IPS DF 6.9 (cell line): ENCODE results near the gene PNCK.

Experiments used
- DNase-seq: peaks from one replicate; pipeline ENCODE4 v3.0.0-alpha.2; 2013; ENCODE audit warnings: low read depth, low spot score
- H3K27ac ChIP-seq: one replicate; pipeline ENCODE4 v1.5.1; 2013; ENCODE audit warnings: low read length, control low read depth
- H3K27me3 ChIP-seq: 2 replicates; pipeline ENCODE4 v1.6.1; 2013; ENCODE audit warnings: mild to moderate bottlenecking, low read length; ENCODE audit not compliant: control insufficient read depth, insufficient read depth
- H3K36me3 ChIP-seq: 2 replicates; pipeline ENCODE4 v1.6.1; 2013; ENCODE audit warnings: low read length; ENCODE audit not compliant: control insufficient read depth, insufficient read depth
- H3K4me1 ChIP-seq: 2 replicates; pipeline ENCODE4 v1.6.1; 2013; ENCODE audit warnings: low read length; ENCODE audit not compliant: control insufficient read depth, insufficient read depth
- H3K4me3 ChIP-seq: 2 replicates; pipeline ENCODE4 v1.5.1; 2013; ENCODE audit warnings: mild to moderate bottlenecking, low read length
- H3K9me3 ChIP-seq: 2 replicates; pipeline ENCODE4 v1.6.1; 2013; ENCODE audit warnings: low read length, inconsistent platforms; ENCODE audit not compliant: control insufficient read depth, insufficient read depth
- WGBS: extraction: QIAGEN DNeasy Blood & Tissue Kit; methylation state at CpG from one replicate; pipeline ENCODE4 v1.1.7; 2013; ENCODE audit warnings: mixed read lengths, missing lambda C conversion rate; ENCODE audit not compliant: insufficient read length, insufficient coverage; 5-methylcytosine and 5-hydroxymethylcytosine counted together

The PNCK gene

DNA sequence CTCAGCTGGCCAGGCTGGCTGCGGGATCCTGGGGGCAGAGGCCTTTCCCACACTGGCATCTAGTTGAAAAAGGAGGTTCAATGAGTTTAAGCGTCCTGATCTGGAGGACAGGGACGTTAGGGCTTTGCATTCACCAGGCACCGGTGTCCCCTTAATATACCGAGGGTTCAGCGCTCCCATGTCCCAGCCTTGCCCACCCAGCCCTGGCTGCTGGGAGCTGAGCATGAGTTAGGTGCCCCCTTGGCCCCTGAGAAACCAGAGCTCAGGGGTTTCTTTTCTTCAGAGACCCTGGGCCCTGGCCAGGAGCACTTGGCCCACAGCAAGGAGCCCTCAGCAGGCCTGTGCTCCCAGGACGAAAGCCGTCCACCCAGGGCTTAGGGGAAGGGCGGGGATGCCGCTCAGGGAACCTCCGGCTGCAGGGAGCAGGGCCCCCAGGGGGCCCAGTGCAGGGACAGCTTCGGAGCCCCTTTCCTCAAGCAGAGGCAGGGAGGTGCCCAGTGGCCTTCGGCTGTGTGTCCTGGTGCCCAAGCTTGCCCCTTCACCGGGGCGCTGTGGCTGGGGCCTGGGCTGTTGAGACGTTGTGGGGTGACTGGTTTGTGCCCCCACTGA lies 47.5 kb downstream of the PNCK start:
- Histone ChIP-seq H3K4me3 (no peak overlapping the region), H3K27ac (no peak overlapping the region), H3K4me1 (no peaks in the 10 kb centered on the region; the same call in 1 of the 2 replicates), H3K27me3 (no peaks in the 10 kb centered on the region), H3K36me3 (no peaks in the 10 kb centered on the region), H3K9me3 (no peaks in the 10 kb centered on the region)
- WGBS: no CpG with 5 or more reads among the region's 16 CpGs
- DNase-seq: no peak

DNA sequence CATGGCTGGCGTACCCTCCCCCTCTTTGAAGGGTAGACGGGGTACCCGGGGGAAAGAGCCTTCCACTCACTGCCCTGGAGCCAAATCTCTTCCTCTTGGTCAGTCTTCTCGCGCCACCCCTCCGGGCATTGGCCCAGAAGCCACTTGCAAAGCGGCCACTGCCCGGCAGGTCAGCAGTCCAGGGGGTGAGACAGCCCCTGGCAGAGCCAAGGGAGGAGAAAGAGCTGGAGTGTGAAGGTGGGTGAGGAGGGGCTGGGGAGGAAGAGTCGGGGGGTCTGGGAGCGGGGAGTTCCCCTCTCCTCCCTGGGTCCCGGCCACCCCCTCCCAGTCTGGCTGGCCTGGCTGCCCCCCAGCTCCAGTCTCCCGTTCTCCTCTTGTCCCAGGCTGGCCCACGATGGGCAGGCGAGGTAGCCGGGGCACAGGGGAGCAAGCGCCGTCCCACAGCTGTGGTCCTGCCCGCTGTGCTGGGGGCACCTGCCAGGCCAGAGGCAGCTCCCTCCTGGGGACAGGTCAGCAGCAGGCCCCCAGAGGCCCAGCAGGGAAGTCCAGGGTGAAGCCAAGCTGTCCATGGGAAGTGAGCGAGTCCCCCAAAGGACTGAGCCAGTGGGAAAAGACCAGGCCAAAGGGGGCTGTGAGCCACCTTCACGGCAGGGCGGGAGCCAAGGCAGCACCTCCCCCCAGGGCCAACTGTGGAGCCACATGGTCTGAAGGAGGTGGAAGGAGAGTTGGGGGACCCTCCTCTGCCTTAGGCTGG lies 48.2 kb downstream of the PNCK start:
- no peak for DNase-seq
- no peaks in the 10 kb centered on the region for H3K27me3 ChIP-seq
- no CpG with 5 or more reads among the region's 21 CpGs for WGBS
- no peak overlapping the region for H3K4me3 ChIP-seq
- no peaks in the 10 kb centered on the region for H3K9me3 ChIP-seq
- no peaks in the 10 kb centered on the region for H3K36me3 ChIP-seq
- no peaks in the 10 kb centered on the region; the same call in 1 of the 2 replicates for H3K4me1 ChIP-seq
- no peak overlapping the region for H3K27ac ChIP-seq

DNA sequence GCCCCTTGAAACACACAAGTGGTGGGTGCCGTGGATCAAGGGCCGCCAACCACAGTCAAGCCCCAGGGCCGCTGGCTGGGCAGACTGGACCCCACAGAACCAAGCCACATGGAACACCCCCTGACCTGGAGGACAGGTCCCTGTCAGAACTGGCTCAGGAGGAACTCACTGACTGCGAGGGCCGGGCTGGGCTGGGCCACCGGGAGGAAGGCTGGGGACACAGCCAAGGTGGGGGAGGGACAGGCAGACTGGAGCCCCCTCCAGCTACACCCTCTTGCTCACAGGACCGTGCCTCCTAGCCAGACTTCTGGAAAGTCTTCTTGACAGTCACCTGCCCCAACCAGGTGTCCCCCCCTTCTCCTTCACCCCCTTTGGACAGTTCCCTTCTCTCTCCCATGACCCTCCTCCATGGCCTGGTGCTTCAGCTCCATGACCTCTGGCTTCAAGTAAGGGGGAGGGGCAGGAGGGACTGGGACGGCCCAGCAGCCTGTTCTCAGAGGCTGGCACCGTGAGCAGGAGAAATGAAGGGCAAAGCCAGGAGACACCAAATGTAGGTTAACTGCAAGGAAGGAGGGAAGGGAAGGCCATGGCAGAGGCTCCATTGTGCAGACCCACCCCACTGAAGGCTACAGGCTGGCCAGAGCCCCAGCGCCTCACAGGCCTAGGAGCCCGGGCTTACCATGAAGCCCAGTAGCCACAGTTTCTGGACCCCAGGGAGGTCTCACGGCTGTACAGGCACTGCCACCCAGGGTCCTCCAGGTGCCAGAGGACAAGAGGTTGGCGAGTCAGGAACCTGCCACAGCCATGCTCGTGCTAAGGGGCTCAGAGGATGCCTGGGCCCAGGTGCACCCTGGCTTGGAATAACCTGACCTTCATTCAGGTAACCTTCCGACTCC lies 49.2 kb downstream of the PNCK start:
- DNase-seq: no peak
- H3K4me1 ChIP-seq: no peaks in the 10 kb centered on the region; the same call in 1 of the 2 replicates
- H3K4me3 ChIP-seq: no peak overlapping the region
- no peaks in the 10 kb centered on the region for H3K9me3 ChIP-seq
- no CpG with 5 or more reads among the region's 15 CpGs for WGBS
- no peak overlapping the region for H3K27ac ChIP-seq
- H3K36me3 ChIP-seq: no peaks in the 10 kb centered on the region
- no peaks in the 10 kb centered on the region for H3K27me3 ChIP-seq

DNA sequence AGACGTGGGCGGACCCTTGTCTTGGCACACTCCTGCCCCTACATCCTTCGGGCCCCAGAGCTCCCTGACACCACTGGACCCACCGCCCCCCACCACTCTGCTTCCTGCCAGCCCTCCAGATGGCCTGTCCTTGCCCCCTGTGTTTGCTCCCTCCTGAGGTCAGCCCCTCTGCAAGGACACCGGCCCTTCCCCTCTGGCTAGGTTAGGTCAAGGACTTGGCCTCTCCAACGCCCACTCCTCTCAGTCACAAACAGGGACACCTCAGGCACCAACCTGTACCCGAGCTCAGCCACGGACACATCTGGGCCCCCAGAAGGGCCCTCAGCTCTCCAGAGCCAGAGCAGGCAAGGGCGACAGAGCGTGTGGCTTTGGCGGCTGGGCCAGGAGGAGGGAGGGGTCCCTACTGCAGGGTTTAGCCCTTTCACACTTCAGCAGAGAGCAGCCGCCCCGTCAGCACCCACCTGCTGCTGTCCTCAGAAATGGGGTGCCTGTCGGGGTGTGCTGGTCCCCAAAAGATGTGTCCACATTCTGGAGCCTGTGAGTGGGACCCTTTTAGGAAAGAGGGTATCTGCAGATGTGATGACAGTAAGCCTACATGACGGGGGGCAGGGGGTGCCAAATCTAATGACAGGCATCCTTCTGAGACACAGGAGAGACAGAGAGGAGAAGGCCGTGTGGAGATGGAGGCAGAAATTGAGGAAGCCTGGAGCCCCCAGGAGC lies 50.1 kb downstream of the PNCK start:
- no peak for DNase-seq
- Histone ChIP-seq H3K4me3 (no peak overlapping the region), H3K27ac (no peak overlapping the region), H3K4me1 (no peaks in the 10 kb centered on the region; the same call in 1 of the 2 replicates), H3K9me3 (no peaks in the 10 kb centered on the region), H3K36me3 (no peaks in the 10 kb centered on the region), H3K27me3 (no peaks in the 10 kb centered on the region)
- no CpG with 5 or more reads among the region's 16 CpGs for WGBS

DNA sequence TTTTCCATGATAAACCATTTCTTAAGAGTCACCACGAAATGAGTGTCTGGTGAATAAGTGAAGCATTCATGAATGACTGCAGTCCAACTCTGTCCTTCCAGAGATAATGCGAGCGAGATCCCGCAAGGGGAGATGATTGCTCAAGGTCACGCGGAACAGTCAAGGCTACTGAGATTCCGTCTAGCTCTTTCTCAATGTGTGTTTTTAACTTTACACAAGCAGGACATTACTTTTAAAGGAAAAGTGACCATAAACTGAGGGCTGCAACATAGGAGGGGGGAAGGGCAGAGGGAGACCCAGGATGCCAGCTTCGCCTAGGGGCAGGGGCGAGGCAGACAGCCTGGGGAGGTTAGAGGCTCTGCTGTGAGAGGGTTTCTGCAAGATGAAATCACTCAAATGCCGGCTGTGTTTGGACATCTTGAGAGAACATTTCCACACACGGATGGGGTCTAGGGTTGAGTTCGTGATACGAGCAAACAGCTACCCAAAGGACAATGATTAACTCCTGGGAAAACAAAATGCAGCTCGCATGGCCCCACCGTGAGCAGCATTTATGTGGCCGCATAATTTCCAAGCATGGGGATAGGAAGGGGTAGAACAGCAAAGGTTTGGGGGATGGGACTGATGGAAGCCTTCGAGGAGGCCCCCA lies 50.8 kb downstream of the PNCK start:
- no peak for DNase-seq
- WGBS: no CpG with 5 or more reads among the region's 17 CpGs
- H3K27ac ChIP-seq: no peak overlapping the region
- no peaks in the 10 kb centered on the region for H3K27me3 ChIP-seq
- H3K4me3 ChIP-seq: no peak overlapping the region
- no peaks in the 10 kb centered on the region for H3K9me3 ChIP-seq
- H3K36me3 ChIP-seq: no peaks in the 10 kb centered on the region
- H3K4me1 ChIP-seq: no peaks in the 10 kb centered on the region; the same call in 1 of the 2 replicates

DNA sequence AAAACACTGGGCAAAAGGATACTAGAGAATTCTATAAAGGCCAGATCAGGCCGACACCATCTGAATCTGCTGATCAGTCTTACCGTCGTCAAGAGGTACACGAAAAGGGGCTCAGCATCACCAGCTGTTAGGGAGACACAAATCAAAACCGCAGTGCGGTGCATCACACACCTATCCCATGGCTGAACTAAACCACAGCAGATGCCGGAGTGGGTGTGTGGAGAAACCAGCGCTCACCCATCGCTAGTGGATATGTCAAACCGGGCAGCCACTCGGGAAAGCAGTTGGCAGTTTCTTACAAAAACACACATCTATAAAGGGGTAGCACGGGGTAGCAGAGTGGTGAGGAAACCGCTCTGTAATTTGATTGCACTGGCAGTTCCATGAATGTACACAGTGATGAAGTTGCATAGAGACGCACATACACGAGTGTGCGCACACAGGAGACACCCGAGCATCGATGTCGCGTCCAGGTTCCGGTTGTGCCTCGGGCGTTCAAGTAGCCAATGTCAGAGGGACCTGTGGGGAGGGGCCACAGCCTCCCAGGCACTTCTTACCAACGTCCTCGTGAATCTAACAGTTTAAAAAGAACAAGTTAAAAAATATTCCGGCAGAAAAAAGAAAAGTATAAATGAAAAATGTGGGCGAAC lies 51.5 kb downstream of the PNCK start:
- WGBS: no CpG with 5 or more reads among the region's 27 CpGs
- no peak overlapping the region for H3K4me3 ChIP-seq
- no peaks in the 10 kb centered on the region for H3K36me3 ChIP-seq
- no peaks in the 10 kb centered on the region for H3K4me1 ChIP-seq
- H3K27ac ChIP-seq: no peak overlapping the region
- no peaks in the 10 kb centered on the region for H3K9me3 ChIP-seq
- H3K27me3 ChIP-seq: no peaks in the 10 kb centered on the region
- no peak for DNase-seq

DNA sequence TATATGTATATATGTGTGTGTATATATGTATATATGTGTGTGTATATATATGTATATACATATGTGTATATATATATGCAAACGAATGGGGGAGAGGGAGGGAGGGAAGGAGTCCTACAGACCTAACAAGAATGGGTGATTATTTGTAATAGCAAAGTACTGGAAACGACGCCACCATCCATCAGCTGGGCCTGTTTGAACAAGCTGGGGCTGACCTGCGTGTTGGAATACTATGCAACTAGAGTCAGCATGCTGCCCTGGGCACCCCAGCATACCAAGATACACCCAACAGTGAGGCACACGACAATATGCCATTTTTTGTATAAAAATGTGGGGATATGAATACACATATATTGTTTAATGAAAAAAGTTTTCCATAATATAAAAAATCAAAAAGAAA lies 53.0 kb downstream of the PNCK start:
- no CpG with 5 or more reads among the region's 5 CpGs for WGBS

More for the DNA sequence above, 53.0 kb downstream of the PNCK start:
- no peaks in the 10 kb centered on the region for H3K27me3 ChIP-seq
- no peaks in the 10 kb centered on the region for H3K4me1 ChIP-seq
- H3K36me3 ChIP-seq: no peaks in the 10 kb centered on the region
- no peak overlapping the region for H3K27ac ChIP-seq
- DNase-seq: no peak
- no peaks in the 10 kb centered on the region for H3K9me3 ChIP-seq
- H3K4me3 ChIP-seq: no peak overlapping the region
